DMS53 (cell line): Measurements from ENCODE around the gene WDR81.
"Not testable (repeated sequence)": the region's sequence is repeated elsewhere in the genome, so short reads cannot be mapped to it uniquely, and the experiment has no call there.

Source experiments
- DNase-seq: peaks from one replicate; lab custom pipeline; 2025; lab: John Stamatoyannopoulos, UW

Gene WDR81

GRCh38 chr17:1724351-1724868 lies at the start of gene WDR81:
TSS of gene WDR81 (plus strand) at chr17:1724704. CDS start at chr17:1724960, 256 bp downstream.
- DNase-seq: peak; percentile 88

GRCh38 chr17:1676401-1676800 lies 48.1 kb upstream of the WDR81 start:
- DNase-seq: no peak

- DNase-seq: no peak
These were observed 41.0 kb upstream of the WDR81 start for GRCh38 chr17:1683459-1683858.

- DNase-seq: peak; percentile 97
These were observed 39.9 kb upstream of the WDR81 start, which contains the start of gene PRPF8 for GRCh38 chr17:1684378-1685189. TSS of gene PRPF8 (minus strand) at chr17:1684867. CDS start at chr17:1684571, 296 bp downstream.

GRCh38 chr17:1686086-1686485 lies 38.4 kb upstream of the WDR81 start:
- no peak for DNase-seq

GRCh38 chr17:1688405-1688804 lies 36.1 kb upstream of the WDR81 start:
- not testable (repeated sequence) for DNase-seq

- DNase-seq: no peak
These were observed 33.8 kb upstream of the WDR81 start for GRCh38 chr17:1690544-1691221.

GRCh38 chr17:1693339-1693738 lies 31.2 kb upstream of the WDR81 start:
- no peak for DNase-seq

- DNase-seq: no peak
These were observed 29.1 kb upstream of the WDR81 start for GRCh38 chr17:1695365-1695764.

- DNase-seq: no peak
These were observed 26.8 kb upstream of the WDR81 start for GRCh38 chr17:1697681-1698080.

GRCh38 chr17:1699891-1700290 lies 24.6 kb upstream of the WDR81 start:
- peak; percentile 50 for DNase-seq

- DNase-seq: no peak
These were observed 21.4 kb upstream of the WDR81 start for GRCh38 chr17:1703063-1703462.

GRCh38 chr17:1705004-1705403 lies 19.5 kb upstream of the WDR81 start:
- DNase-seq: no peak

GRCh38 chr17:1707107-1707506 lies 17.4 kb upstream of the WDR81 start:
- DNase-seq: no peak

GRCh38 chr17:1708791-1709346 lies 15.6 kb upstream of the WDR81 start:
- not testable (repeated sequence) for DNase-seq

- DNase-seq: no peak
These were observed 15.0 kb upstream of the WDR81 start for GRCh38 chr17:1709403-1709951.

- peak; percentile 61 for DNase-seq
These were observed 14.3 kb upstream of the WDR81 start, which contains the start of gene TLCD2 for GRCh38 chr17:1709971-1710806. TSS of gene TLCD2 (minus strand) at chr17:1710377. CDS start at chr17:1710242, 135 bp downstream.

- DNase-seq: peak; percentile 42
These were observed 13.5 kb upstream of the WDR81 start for GRCh38 chr17:1710807-1711553.

- no peak for DNase-seq
These were observed 12.7 kb upstream of the WDR81 start for GRCh38 chr17:1711804-1712203.

GRCh38 chr17:1712271-1712670 lies 12.2 kb upstream of the WDR81 start:
- no peak for DNase-seq
